ENCODE results near the gene METTL15. TPM values are rescaled to one million over a fixed set of nuclear protein-coding genes. Genes with fewer than 3 reads are reported as not detected.

The METTL15 gene
- total and polyA plus RNA-seq, 2 of the 8 experiments (the other 6 are each of a cell fraction or from before 2014, with no cell fraction given) = 5.4 to 10.5 TPM

GRCh38 chr11:28245131-28245530, 136.9 kb downstream of the METTL15 start:
- Histone ChIP-seq H2BK120ac (replicated peaks; ENCODE audit: low read depth, low read length) (no peak overlapping the region), H3K4me1 (replicated peaks in 1 of 4; ENCODE audit: control insufficient read depth in 3 of 4, insufficient read depth in 4 of 4, low read length in 3 of 4) (no peaks in the 10 kb centered on the region), H2BK5ac (ENCODE audit: low read depth, low read length) (no peak overlapping the region), H2AK5ac (ENCODE audit: low read depth, low read length) (no peak overlapping the region), H4K5ac (ENCODE audit: insufficient read length, low read depth, low read length) (no peak overlapping the region), H3K27ac (ENCODE audit: low read depth, low read length) (no peak overlapping the region), H2BK15ac (ENCODE audit: low read length) (no peak overlapping the region), H4K20me1 (replicated peaks in 1 of 2; ENCODE audit: control insufficient read depth in 1 of 2, insufficient read depth in 2 of 2, low read length in 2 of 2) (peaks cover 0 to 1% of the 10 kb centered on the region in 2 experiments), H3K79me1 (ENCODE audit: low read depth, low read length) (no peaks in the 10 kb centered on the region), H3K36me3 (ENCODE audit: control insufficient read depth in 2 of 4, insufficient read depth in 4 of 4, low read length in 3 of 4) (no peaks in the 10 kb centered on the region), H2BK20ac (ENCODE audit: low read length) (no peak overlapping the region), H3K4me3 (ENCODE audit: extremely low read depth in 1 of 4, insufficient read depth in 2 of 4, low read depth in 3 of 4, low read length in 4 of 4) (no peak overlapping the region), H3K14ac (ENCODE audit: insufficient read length) (no peak overlapping the region), H3K4me2 (ENCODE audit: insufficient read depth in 1 of 2, low read depth in 2 of 2, low read length in 2 of 2) (no peak overlapping the region), H3K27me3 (replicated peaks in 1 of 4; ENCODE audit: control insufficient read depth in 3 of 4, extremely low read depth in 1 of 4, insufficient read depth in 3 of 4, low read length in 3 of 4) (no peaks in the 10 kb centered on the region), H2BK12ac (ENCODE audit: low read depth, low read length) (no peak overlapping the region), H3K23me2 (ENCODE audit: low read depth, low read length) (no peaks in the 10 kb centered on the region), H2AFZ (ENCODE audit: low read length) (no peak overlapping the region), H3K56ac (replicated peaks; ENCODE audit: insufficient read length, low read depth, low read length) (no peak overlapping the region), H3K9ac (replicated peaks in 1 of 4; ENCODE audit: extremely low read depth in 1 of 4, low read depth in 3 of 4, low read length in 3 of 4) (no peak overlapping the region), H3K9me3 (ENCODE audit: insufficient read depth in 2 of 2, low read depth in 1 of 2, low read length in 1 of 2) (no peaks in the 10 kb centered on the region), H3K23ac (ENCODE audit: insufficient read length) (no peak overlapping the region), H3K4ac (replicated peaks; ENCODE audit: insufficient read length, low read depth, low read length) (no peak overlapping the region), H4K91ac (replicated peaks; ENCODE audit: insufficient read length, low read length) (no peak overlapping the region), H4K8ac (ENCODE audit: extremely low read depth, insufficient read depth, low read length) (no peak overlapping the region), H3K18ac (ENCODE audit: extremely low read depth, low read length) (no peak overlapping the region), H3K79me2 (ENCODE audit: control insufficient read depth in 1 of 2, insufficient read depth in 2 of 2, low read length in 2 of 2) (no peaks in the 10 kb centered on the region)
- ChIA-PET CTCF (ENCODE audit: partially characterized antibody) (interaction anchor here (0.6 to 1.3 kb wide), 2 partner anchors 9 to 247 kb away, joined by 3 to 4 read pairs; no protein-coding TSS in a partner anchor), POLR2A (ENCODE audit: partially characterized antibody) (no interaction called here)
- DNase-seq (ENCODE audit: low read depth in 1 of 2, low spot score in 2 of 2) = no peak
- 87% methylated on average over 2 of the region's 2 CpGs; no CpG with 5 or more reads in 1 of the 2 experiments for WGBS, 2 experiments (ENCODE audit: extremely low coverage in 1 of 2, insufficient coverage in 1 of 2, insufficient read length in 1 of 2, insufficient replicate concordance in 2 of 2, low coverage in 1 of 2, low lambda C conversion rate in 2 of 2, missing lambda C conversion rate in 1 of 2)
- no peak for FAIRE-seq
- TF ChIP-seq SP1 (IDR thresholded peaks at IDR 0.05; ENCODE audit: low read depth, low read length) (no peak), POLR2A (IDR thresholded peaks at IDR 0.05; ENCODE audit: control extremely low read depth in 1 of 2, low read depth in 2 of 2, low read length in 2 of 2) (no peak), JUN (IDR thresholded peaks at IDR 0.05; ENCODE audit: low read depth, low read length) (no peak), SIN3A (conservative IDR thresholded peaks at IDR 0.05 in 1 of 2, IDR thresholded peaks at IDR 0.05 in 1 of 2; ENCODE audit: low read depth in 1 of 2, low read length in 2 of 2) (no peak), CEBPB (IDR thresholded peaks at IDR 0.05; ENCODE audit: low read depth, low read length) (no peak)
